ENCODE measurements around the gene WNT7A.

GRCh38 chr3:13800064-13800463 is 79.8 kb downstream of the WNT7A start:
- TF ChIP-seq POLR2AphosphoS5 (IDR thresholded peaks at IDR 0.05; ENCODE audit: low read depth, low read length) (no peak), TAF1 (IDR thresholded peaks at IDR 0.05; ENCODE audit: borderline replicate concordance, insufficient read depth, low read length) (no peak), SIN3A (IDR thresholded peaks at IDR 0.05; ENCODE audit: borderline replicate concordance, insufficient read depth, low read length) (no peak), REST (IDR thresholded peaks at IDR 0.05; ENCODE audit: insufficient read depth in 1 of 2, low read depth in 2 of 2, low read length in 2 of 2) (no peak), FOXP2 (optimal IDR thresholded peaks at IDR 0.05; ENCODE audit: borderline replicate concordance, extremely low read depth, extremely low read length, insufficient read depth) (no peak)

Data from PFSK-1 (cell line).